GM12892 (cell line): ENCODE results near the gene GARS1.

Experiments used
- POLR2A ChIP-seq: IDR thresholded peaks from 2 replicates; pipeline ENCODE4 v1.6.1; 2011; ENCODE audit warnings: low read depth, low read length, control low read depth
- POLR2AphosphoS5 ChIP-seq: IDR thresholded peaks from 2 replicates; pipeline ENCODE4 v1.6.1; 2011; ENCODE audit warnings: low read depth, low read length, control low read depth
- TAF1 ChIP-seq: IDR thresholded peaks from 2 replicates; pipeline ENCODE4 v1.6.1; 2011; ENCODE audit warnings: low read depth, mild to moderate bottlenecking, control low read depth, low read length, borderline replicate concordance

DNA sequence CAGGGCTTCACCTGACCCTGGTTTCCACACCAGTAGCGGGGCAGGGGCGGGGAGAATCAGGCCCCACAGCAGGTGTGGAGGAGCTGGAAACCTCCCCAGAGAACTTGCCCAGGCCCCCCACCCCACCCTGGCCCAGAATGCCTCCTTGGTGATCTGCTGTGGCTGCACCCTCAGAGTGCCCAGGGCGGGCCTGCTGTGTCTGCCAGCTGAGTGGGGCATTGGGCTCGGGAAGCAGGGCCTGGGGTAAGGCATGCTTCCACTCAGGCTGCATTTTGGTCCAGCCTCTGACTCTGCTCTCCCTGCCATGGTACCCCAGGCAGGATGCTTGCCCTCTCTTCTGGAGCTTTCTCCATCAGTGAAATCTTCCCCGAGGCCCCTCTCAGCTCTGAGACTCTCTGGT lies 88.6 kb downstream of the GARS1 start:
- TF ChIP-seq POLR2A (no peak), POLR2AphosphoS5 (no peak), TAF1 (no peak)
